Esophagus muscularis mucosa (tissue), 4 donors: ENCODE results near the gene CDH19. TPM values are rescaled to one million over a fixed set of nuclear protein-coding genes. Genes with fewer than 3 reads are reported as not detected.

ENCODE experiments used
- DNase-seq: peaks from one replicate; pipeline ENCODE4 v3.0.0-alpha.2; 2017; ENCODE audit errors: extremely low spot score
- H3K27ac ChIP-seq, 4 donors: fragments of 200-600 bp; sonication (generic); replicated peaks in 1 of 4; 1 replicate in 3 of 4; 2 replicates in 1 of 4; pipeline ENCODE4 v1.5.1; 2016 to 2019; ENCODE audit warnings: mild to moderate bottlenecking in 1 of 4
- H3K27me3 ChIP-seq, 4 donors: fragments of 200-600 bp; sonication (generic); one replicate each; pipeline versions ENCODE4 v1.5.1 to v1.6.0; 2016 to 2019
- H3K36me3 ChIP-seq, 4 donors: fragments of 200-600 bp; sonication (generic); one replicate each; pipeline ENCODE4 v1.5.1; 2016 to 2019
- H3K4me1 ChIP-seq, 4 donors: fragments of 200-600 bp; sonication (generic); one replicate each; pipeline ENCODE4 v1.5.1; 2016 to 2019
- H3K4me3 ChIP-seq, 4 donors: fragments of 200-600 bp; sonication (generic); 1 replicate in 2 of 4; 2 replicates in 2 of 4; pipeline ENCODE4 v1.5.1; 2016 to 2019; ENCODE audit warnings: mild to moderate bottlenecking in 4 of 4, moderate library complexity in 1 of 4
- H3K9me3 ChIP-seq, 4 donors: fragments of 200-600 bp; sonication (generic); 1 replicate in 3 of 4; 2 replicates in 1 of 4; pipeline ENCODE4 v1.5.1; 2016 to 2019
- CTCF ChIP-seq, 3 experiments: fragments of 200-600 bp in 2 of 3; fragments of 450-650 bp in 1 of 3; sonication (generic) in 2 of 3; IDR thresholded peaks; one replicate each; pipeline ENCODE4 v1.5.1; 2017 to 2019; ENCODE audit warnings: antibody characterized with exemption in 3 of 3, mild to moderate bottlenecking in 2 of 3, moderate library complexity in 1 of 3
- EP300 ChIP-seq: sonication (generic); formaldehyde crosslinking; IDR thresholded peaks from one replicate; pipeline ENCODE4 v1.6.1; 2017; ENCODE audit warnings: antibody characterized with exemption
- POLR2A ChIP-seq: fragments of 450-650 bp; IDR thresholded peaks from one replicate; pipeline ENCODE4 v1.6.1; 2017; ENCODE audit warnings: antibody characterized with exemption, moderate library complexity, mild to moderate bottlenecking, low read depth
- POLR2AphosphoS5 ChIP-seq, 2 donors: sonication (generic); formaldehyde crosslinking; IDR thresholded peaks; one replicate each; pipeline ENCODE4 v1.6.1; 2017; ENCODE audit warnings: antibody characterized with exemption in 2 of 2
- WGBS: methylation state at CpG from one replicate; pipeline ENCODE4 v1.1.5; 2018; 5-methylcytosine and 5-hydroxymethylcytosine counted together
- intact Hi-C: fragments of 100-400 bp; cut with DNase I; formaldehyde crosslinking; loops from one replicate; pipeline ENCODE4 v1.15.1; 2023
- total RNA-seq, 4 donors: library from RNA; depleted of rRNA; stranded (reverse); fragments of >200 nt; gene quantifications; one replicate each; pipeline versions ENCODE4 v1.1.0 to v1.2.1, GENCODE V29; 2016

CDH19 gene
- 10 to 100 TPM; 36.0 to 47.3 (median 37.8) TPM for total RNA-seq

- peak within 1 kb of the TSS; percentile 3 to 21 (median 10) for H3K4me3 ChIP-seq
- intact Hi-C loops: no loop called here
- no peaks in the 10 kb centered on the region for H3K9me3 ChIP-seq
- no peaks in the 10 kb centered on the region for H3K27me3 ChIP-seq
- no peaks in the 10 kb centered on the region for H3K4me1 ChIP-seq
- H3K27ac ChIP-seq: peak within 1 kb of the TSS in 2 of 4 donors; percentile 9 to 45
- no peaks in the 10 kb centered on the region for H3K36me3 ChIP-seq
- TF ChIP-seq CTCF (IDR thresholded peaks at IDR 0.05) (no peak), POLR2A (no peak), POLR2AphosphoS5 (IDR thresholded peaks at IDR 0.05) (peak in 1 of 2 donors; percentile 80), EP300 (no peak)
- WGBS: 77% methylated on average over 9 of the region's 9 CpGs
- no peak for DNase-seq
These were observed at the start of gene CDH19 for GRCh38 chr18:66603941-66604627. TSS of gene CDH19 (minus strand) at chr18:66604090. CDS start at chr18:66572204, 31,886 bp downstream.

GRCh38 chr18:66647671-66648070, 43.8 kb upstream of the CDH19 start:
- H3K36me3 ChIP-seq: no peaks in the 10 kb centered on the region
- no peak overlapping the region for H3K4me3 ChIP-seq
- no peaks in the 10 kb centered on the region for H3K4me1 ChIP-seq
- no peaks in the 10 kb centered on the region for H3K9me3 ChIP-seq
- TF ChIP-seq POLR2AphosphoS5 (IDR thresholded peaks at IDR 0.05): no peak
- TF ChIP-seq POLR2A: no peak
- TF ChIP-seq CTCF (IDR thresholded peaks at IDR 0.05): no peak
- no peak for TF ChIP-seq EP300
- H3K27me3 ChIP-seq: no peaks in the 10 kb centered on the region
- no peak overlapping the region for H3K27ac ChIP-seq
- WGBS: 94% methylated on average over 1 of the region's 1 CpG
- intact Hi-C loops: no loop called here
- no peak for DNase-seq

GRCh38 chr18:66646609-66647008, 42.7 kb upstream of the CDH19 start:
- WGBS: 87% methylated on average over 2 of the region's 2 CpGs
- no peaks in the 10 kb centered on the region for H3K4me1 ChIP-seq

GRCh38 chr18:66645983-66646382, 42.1 kb upstream of the CDH19 start:
- intact Hi-C loops: no loop called here
- no peaks in the 10 kb centered on the region for H3K27me3 ChIP-seq
- no peaks in the 10 kb centered on the region for H3K4me1 ChIP-seq
- H3K36me3 ChIP-seq: no peaks in the 10 kb centered on the region
- no peak overlapping the region for H3K27ac ChIP-seq
- no peak for DNase-seq
- no peak overlapping the region for H3K4me3 ChIP-seq
- WGBS: 70% methylated on average over 1 of the region's 1 CpG
- TF ChIP-seq POLR2A: no peak
- TF ChIP-seq CTCF (IDR thresholded peaks at IDR 0.05): no peak
- TF ChIP-seq POLR2AphosphoS5 (IDR thresholded peaks at IDR 0.05): no peak
- no peak for TF ChIP-seq EP300
- H3K9me3 ChIP-seq: no peaks in the 10 kb centered on the region

More at GRCh38 chr18:66646609-66647008, 42.7 kb upstream of the CDH19 start:
- no peak overlapping the region for H3K27ac ChIP-seq
- intact Hi-C loops: no loop called here
- no peaks in the 10 kb centered on the region for H3K36me3 ChIP-seq
- no peaks in the 10 kb centered on the region for H3K9me3 ChIP-seq
- no peaks in the 10 kb centered on the region for H3K27me3 ChIP-seq
- H3K4me3 ChIP-seq: no peak overlapping the region
- DNase-seq: no peak
- no peak for TF ChIP-seq POLR2A
- no peak for TF ChIP-seq EP300
- TF ChIP-seq CTCF (IDR thresholded peaks at IDR 0.05): no peak
- no peak for TF ChIP-seq POLR2AphosphoS5 (IDR thresholded peaks at IDR 0.05)

GRCh38 chr18:66641056-66641455, 37.2 kb upstream of the CDH19 start:
- no peak for DNase-seq

More at GRCh38 chr18:66641056-66641455, 37.2 kb upstream of the CDH19 start:
- H3K9me3 ChIP-seq: peaks cover 0 to 3% (median 0%) of the 10 kb centered on the region in 4 donors
- no peak overlapping the region for H3K4me3 ChIP-seq
- H3K4me1 ChIP-seq: no peaks in the 10 kb centered on the region
- 77% methylated on average over 4 of the region's 4 CpGs for WGBS
- intact Hi-C loops: no loop called here
- H3K27ac ChIP-seq: no peak overlapping the region
- H3K36me3 ChIP-seq: no peaks in the 10 kb centered on the region
- H3K27me3 ChIP-seq: no peaks in the 10 kb centered on the region
- TF ChIP-seq POLR2AphosphoS5 (IDR thresholded peaks at IDR 0.05): no peak
- no peak for TF ChIP-seq CTCF (IDR thresholded peaks at IDR 0.05)
- TF ChIP-seq POLR2A: no peak
- TF ChIP-seq EP300: no peak
